Chondrocyte (in vitro differentiated cells): Measurements from ENCODE around the gene SLIT3. TPM values are rescaled to one million over a fixed set of nuclear protein-coding genes. Genes with fewer than 3 reads are reported as not detected.

Source experiments
- DNase-seq: peaks from one replicate; pipeline ENCODE4 v3.0.0; 2021; ENCODE audit warnings: mixed read lengths, low spot score
- H3K27ac Mint-ChIP-seq: one replicate; pipeline ENCODE4 v1.8.0; 2021; ENCODE audit warnings: mild to moderate bottlenecking, moderate library complexity, mixed read lengths; ENCODE audit not compliant: unreplicated experiment
- H3K27me3 Mint-ChIP-seq: 2 replicates; pipeline ENCODE4 v1.8.0; 2021; ENCODE audit warnings: low read depth, mixed read lengths
- H3K36me3 Mint-ChIP-seq: 2 replicates; pipeline ENCODE4 v1.8.0; 2021; ENCODE audit warnings: low read depth, mixed read lengths
- H3K4me1 Mint-ChIP-seq: 2 replicates; pipeline ENCODE4 v1.8.0; 2021; ENCODE audit warnings: low read depth, mild to moderate bottlenecking, mixed read lengths
- H3K4me3 Mint-ChIP-seq: one replicate; pipeline ENCODE4 v1.8.0; 2021; ENCODE audit warnings: mild to moderate bottlenecking, moderate library complexity, mixed read lengths; ENCODE audit not compliant: unreplicated experiment
- H3K9me3 Mint-ChIP-seq: 2 replicates; pipeline ENCODE4 v1.8.0; 2021; ENCODE audit warnings: low read depth, mixed read lengths
- total RNA-seq: library from RNA; stranded (reverse); gene quantifications from 3 replicates; pipeline ENCODE4 v1.2.1, GENCODE V29; 2021
- TF ChIP-seq, protein P1 (sequence below): fragments of 200-600 bp; sonication (generic); IDR thresholded peaks from 2 replicates; pipeline ENCODE4 v1.5.0; 2021; ENCODE audit warnings: antibody characterized with exemption, mild to moderate bottlenecking, moderate library complexity

Gene SLIT3
- total RNA-seq, 1 donor from 2014 or later = 116 TPM

DNA sequence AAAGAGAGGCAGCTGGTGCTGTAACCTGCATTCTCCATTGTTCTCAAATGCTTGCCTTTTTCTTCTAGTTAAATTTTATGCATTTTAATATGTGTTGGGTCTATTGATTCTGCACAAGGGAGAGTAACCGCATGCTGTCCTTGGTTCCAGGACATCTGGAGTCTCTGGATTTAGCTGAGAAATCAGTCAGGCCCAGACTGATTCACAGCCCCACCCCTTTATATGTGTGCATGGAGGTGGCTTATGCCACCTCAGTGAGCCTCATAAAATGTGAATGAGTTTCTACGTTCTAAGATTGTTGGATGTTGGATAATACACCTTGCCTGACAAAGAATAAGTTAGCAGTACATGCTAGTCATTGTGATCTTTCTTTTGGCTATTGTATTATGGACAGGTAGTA, 611.7 kb downstream of the SLIT3 start:
- H3K4me1 Mint-ChIP-seq = no peaks in the 10 kb centered on the region
- H3K4me3 Mint-ChIP-seq = no peak overlapping the region
- TF ChIP-seq, protein P1, sequence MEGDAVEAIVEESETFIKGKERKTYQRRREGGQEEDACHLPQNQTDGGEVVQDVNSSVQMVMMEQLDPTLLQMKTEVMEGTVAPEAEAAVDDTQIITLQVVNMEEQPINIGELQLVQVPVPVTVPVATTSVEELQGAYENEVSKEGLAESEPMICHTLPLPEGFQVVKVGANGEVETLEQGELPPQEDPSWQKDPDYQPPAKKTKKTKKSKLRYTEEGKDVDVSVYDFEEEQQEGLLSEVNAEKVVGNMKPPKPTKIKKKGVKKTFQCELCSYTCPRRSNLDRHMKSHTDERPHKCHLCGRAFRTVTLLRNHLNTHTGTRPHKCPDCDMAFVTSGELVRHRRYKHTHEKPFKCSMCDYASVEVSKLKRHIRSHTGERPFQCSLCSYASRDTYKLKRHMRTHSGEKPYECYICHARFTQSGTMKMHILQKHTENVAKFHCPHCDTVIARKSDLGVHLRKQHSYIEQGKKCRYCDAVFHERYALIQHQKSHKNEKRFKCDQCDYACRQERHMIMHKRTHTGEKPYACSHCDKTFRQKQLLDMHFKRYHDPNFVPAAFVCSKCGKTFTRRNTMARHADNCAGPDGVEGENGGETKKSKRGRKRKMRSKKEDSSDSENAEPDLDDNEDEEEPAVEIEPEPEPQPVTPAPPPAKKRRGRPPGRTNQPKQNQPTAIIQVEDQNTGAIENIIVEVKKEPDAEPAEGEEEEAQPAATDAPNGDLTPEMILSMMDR = no peak
- peaks cover 14% of the 10 kb centered on the region for H3K36me3 Mint-ChIP-seq
- no peak overlapping the region for H3K27ac Mint-ChIP-seq
- DNase-seq = no peak
- no peaks in the 10 kb centered on the region for H3K27me3 Mint-ChIP-seq
- H3K9me3 Mint-ChIP-seq = no peaks in the 10 kb centered on the region

DNA sequence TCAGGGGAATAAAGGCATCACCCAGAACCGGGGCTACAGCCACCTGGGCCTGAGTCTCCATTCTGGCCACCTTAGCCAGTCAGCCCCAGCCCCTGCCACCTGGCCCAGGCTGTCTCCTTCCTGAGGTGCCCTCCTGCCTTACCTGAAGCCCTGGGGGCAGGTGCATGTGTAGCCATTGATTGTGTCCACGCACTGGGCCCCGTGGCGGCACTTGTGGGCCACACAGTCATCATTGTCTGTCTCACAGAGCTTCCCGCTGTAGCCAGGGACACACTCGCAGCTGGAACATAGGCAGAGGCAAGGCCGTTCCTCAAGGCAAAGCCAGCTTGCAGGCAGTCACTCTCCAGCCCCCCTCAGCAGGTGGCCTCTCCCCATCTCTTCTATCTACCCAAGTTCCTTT, 614.1 kb downstream of the SLIT3 start:
- Mint-ChIP-seq H3K36me3 (peaks cover 7% of the 10 kb centered on the region), H3K4me3 (no peak overlapping the region), H3K4me1 (peaks cover 6% of the 10 kb centered on the region), H3K27me3 (no peaks in the 10 kb centered on the region), H3K27ac (no peak overlapping the region), H3K9me3 (no peaks in the 10 kb centered on the region)
- TF ChIP-seq, protein P1 = no peak
- DNase-seq = peak; percentile 67

DNA sequence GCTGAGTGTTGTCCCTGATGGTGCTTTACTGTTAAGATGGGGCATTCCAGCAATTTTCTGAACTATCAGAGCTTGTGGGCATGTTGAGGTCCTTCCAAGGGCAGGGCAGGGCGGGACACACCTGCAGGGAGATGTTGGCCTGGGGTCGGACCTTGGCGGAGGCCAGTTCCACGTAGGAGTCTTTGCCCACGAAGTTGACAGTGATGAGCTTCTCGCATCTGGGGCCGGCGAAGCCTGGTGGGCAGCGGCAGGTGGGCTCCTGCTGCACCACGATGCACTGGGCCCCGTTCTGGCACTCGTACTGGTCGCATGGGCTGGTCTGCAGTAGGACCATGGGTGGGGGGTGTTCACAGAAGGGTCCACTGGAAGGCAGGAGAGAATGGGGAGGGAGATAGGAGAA, 615.4 kb downstream of the SLIT3 start:
- Mint-ChIP-seq H3K4me3 (no peak overlapping the region), H3K27me3 (no peaks in the 10 kb centered on the region), H3K9me3 (no peaks in the 10 kb centered on the region), H3K4me1 (peaks cover 15% of the 10 kb centered on the region), H3K27ac (no peak overlapping the region), H3K36me3 (peaks cover 7% of the 10 kb centered on the region)
- TF ChIP-seq, protein P1 = no peak
- DNase-seq = peak; percentile 88

DNA sequence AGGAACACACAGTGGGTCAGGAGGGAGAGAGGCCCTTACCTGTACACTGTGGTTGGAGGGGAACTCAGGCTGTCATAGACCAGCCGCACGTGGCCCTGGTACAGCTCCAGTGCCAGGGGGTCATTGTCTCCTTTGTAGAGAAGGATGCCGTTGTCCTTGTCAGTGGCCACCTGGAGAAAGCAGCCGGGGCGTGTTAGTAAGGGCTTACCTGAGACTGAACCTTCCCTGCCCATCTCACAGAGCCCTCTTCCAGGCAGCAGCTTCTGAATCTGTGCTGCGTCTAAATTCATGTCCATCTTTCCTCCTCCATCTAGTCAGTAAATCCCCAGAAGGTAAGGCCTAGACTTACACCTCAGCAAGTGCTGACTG, 617.0 kb downstream of the SLIT3 start:
- H3K4me1 Mint-ChIP-seq = peaks cover 15% of the 10 kb centered on the region
- H3K9me3 Mint-ChIP-seq = no peaks in the 10 kb centered on the region
- no peak overlapping the region for H3K4me3 Mint-ChIP-seq
- no peak overlapping the region for H3K27ac Mint-ChIP-seq
- DNase-seq = no peak
- H3K27me3 Mint-ChIP-seq = no peaks in the 10 kb centered on the region
- TF ChIP-seq, protein P1 = no peak
- peaks cover 5% of the 10 kb centered on the region for H3K36me3 Mint-ChIP-seq

DNA sequence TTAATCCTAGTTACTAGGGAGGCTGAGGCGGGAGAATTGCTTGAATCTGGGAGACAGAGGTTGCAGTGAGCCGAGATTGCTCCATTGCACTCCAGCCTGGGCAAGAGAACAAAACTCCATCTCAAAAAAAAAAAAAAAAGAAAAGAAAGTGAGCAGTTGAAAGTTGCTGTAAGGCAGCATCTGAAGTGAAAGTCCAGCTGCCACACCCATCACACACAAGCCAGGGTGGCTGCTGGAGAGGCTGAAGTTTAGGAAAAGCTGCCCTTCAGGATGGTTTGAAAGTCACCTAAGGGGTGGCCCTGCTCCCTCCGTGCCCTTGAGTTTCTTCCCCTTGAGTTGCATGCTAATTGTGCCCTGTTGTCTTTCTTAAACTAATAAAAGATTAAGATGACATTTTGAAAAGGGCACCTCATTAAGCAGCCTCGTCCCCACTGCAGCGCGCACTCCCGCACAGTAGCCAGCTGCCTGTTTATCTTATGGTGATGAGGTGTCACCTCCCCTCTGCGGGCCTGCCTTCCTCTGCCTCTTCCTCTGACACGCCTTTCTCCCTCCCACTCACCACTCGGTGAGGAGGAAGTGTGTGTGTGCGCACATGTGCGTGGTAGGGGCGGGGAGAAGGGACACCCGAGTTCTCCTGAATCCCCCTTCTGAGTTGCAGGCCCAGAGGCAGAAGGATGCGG, 617.6 kb downstream of the SLIT3 start:
- Mint-ChIP-seq H3K27me3 (no peaks in the 10 kb centered on the region), H3K4me3 (no peak overlapping the region), H3K27ac (no peak overlapping the region), H3K4me1 (peaks cover 15% of the 10 kb centered on the region), H3K9me3 (no peaks in the 10 kb centered on the region), H3K36me3 (peaks cover 5% of the 10 kb centered on the region)
- TF ChIP-seq, protein P1 = no peak
- DNase-seq = peak; percentile 70
